H1 (cell line): ENCODE data around the gene PCDHGA3. TPM values are rescaled to one million over a fixed set of nuclear protein-coding genes. Genes with fewer than 3 reads are reported as not detected.

Experiments used
- CTCF ChIA-PET: fragments of 300-600 bp; sonication (Branson Sonifier 250); formaldehyde crosslinking; loops from one replicate; lab custom pipeline; 2021; ENCODE audit not compliant: partially characterized antibody; lab: Charles Lee
- POLR2A ChIA-PET: fragments of 300-600 bp; sonication (Branson Sonifier 250); formaldehyde crosslinking; loops from one replicate; lab custom pipeline; 2021; ENCODE audit warnings: inconsistent platforms; ENCODE audit not compliant: partially characterized antibody; lab: Charles Lee
- DNase-seq, 2 experiments: peaks; one replicate each; pipeline versions ENCODE4 v3.0.0 to v3.0.0-alpha.2; 2010 to 2022; ENCODE audit warnings: low spot score in 2 of 2, low read depth in 1 of 2, mixed read lengths in 1 of 2
- FAIRE-seq: peaks from 2 replicates; lab custom pipeline; 2011; peaks lifted over from hg19 to GRCh38; lab: Jason Lieb, UNC
- H2AFZ ChIP-seq: 2 replicates; pipeline ENCODE4 v1.8.1; 2012; ENCODE audit warnings: low read length, inconsistent platforms
- H2AK5ac ChIP-seq: 2 replicates; pipeline ENCODE4 v1.6.1; 2013; ENCODE audit warnings: low read depth, low read length
- H2BK120ac ChIP-seq: replicated peaks from 2 replicates; pipeline ENCODE3; 2013; ENCODE audit warnings: low read depth, low read length, inconsistent platforms
- H2BK12ac ChIP-seq: 2 replicates; pipeline ENCODE4 v1.6.1; 2013; ENCODE audit warnings: low read depth, low read length
- H2BK15ac ChIP-seq: 2 replicates; pipeline ENCODE4 v1.6.1; 2013; ENCODE audit warnings: low read length
- H2BK20ac ChIP-seq: 2 replicates; pipeline ENCODE4 v1.6.1; 2013; ENCODE audit warnings: low read length
- H2BK5ac ChIP-seq: 2 replicates; pipeline ENCODE4 v1.6.1; 2013; ENCODE audit warnings: low read depth, low read length
- H3K14ac ChIP-seq: 2 replicates; pipeline ENCODE4 v1.6.1; 2013; ENCODE audit warnings: inconsistent platforms; ENCODE audit not compliant: insufficient read length
- H3K18ac ChIP-seq: 2 replicates; pipeline ENCODE4 v1.6.1; 2013; ENCODE audit warnings: low read length; ENCODE audit errors: extremely low read depth
- H3K23ac ChIP-seq: 2 replicates; pipeline ENCODE4 v1.6.1; 2013; ENCODE audit warnings: inconsistent platforms; ENCODE audit not compliant: insufficient read length
- H3K23me2 ChIP-seq: 2 replicates; pipeline ENCODE4 v1.6.1; 2013; ENCODE audit warnings: low read depth, low read length
- H3K27ac ChIP-seq: 2 replicates; pipeline ENCODE4 v1.6.1; 2011; ENCODE audit warnings: low read depth, low read length, inconsistent platforms
- H3K27me3 ChIP-seq, 4 experiments: replicated peaks in 1 of 4; 1 replicate in 1 of 4; 2 replicates in 3 of 4; pipeline versions ENCODE4 v1.6.1 to v1.8.1; 2011 to 2013; ENCODE audit warnings: low read length in 3 of 4, mild to moderate bottlenecking in 3 of 4, inconsistent platforms in 2 of 4, mixed read lengths in 2 of 4, moderate library complexity in 1 of 4; ENCODE audit not compliant: control insufficient read depth in 3 of 4, insufficient read depth in 3 of 4; ENCODE audit errors: extremely low read depth in 1 of 4
- H3K36me3 ChIP-seq, 4 experiments: 2 replicates each; pipeline versions ENCODE4 v1.6.1 to v1.8.1; 2011 to 2013; ENCODE audit warnings: mild to moderate bottlenecking in 4 of 4, low read length in 3 of 4, moderate library complexity in 2 of 4, control low read depth in 1 of 4, inconsistent platforms in 1 of 4; ENCODE audit not compliant: insufficient read depth in 4 of 4, control insufficient read depth in 2 of 4
- H3K4ac ChIP-seq: replicated peaks from 2 replicates; pipeline ENCODE3; 2013; ENCODE audit warnings: low read length, low read depth, mixed read lengths, inconsistent platforms; ENCODE audit not compliant: insufficient read length
- H3K4me1 ChIP-seq, 4 experiments: replicated peaks in 1 of 4; 1 replicate in 1 of 4; 2 replicates in 3 of 4; pipeline versions ENCODE4 v1.6.1 to v1.8.1; 2011 to 2013; ENCODE audit warnings: low read length in 3 of 4, inconsistent platforms in 2 of 4, mixed read lengths in 1 of 4; ENCODE audit not compliant: insufficient read depth in 4 of 4, control insufficient read depth in 3 of 4
- H3K4me2 ChIP-seq, 2 experiments: 2 replicates each; pipeline versions ENCODE4 v1.6.1 to v1.8.1; 2011 to 2013; ENCODE audit warnings: low read depth in 2 of 2, low read length in 2 of 2, control low read depth in 1 of 2, inconsistent platforms in 1 of 2, mild to moderate bottlenecking in 1 of 2; ENCODE audit not compliant: insufficient read depth in 1 of 2
- H3K4me3 ChIP-seq, 4 experiments: fragments of 200-600, 300-600 bp in 1 of 4; sonication (generic), shearing (Covaris generic), sonication (Bioruptor Twin) in 1 of 4; 2 replicates each; pipeline versions ENCODE4 v1.5.1 to v1.8.1; 2011 to 2016; ENCODE audit warnings: low read length in 4 of 4, low read depth in 3 of 4, control low read depth in 2 of 4, inconsistent platforms in 2 of 4, mild to moderate bottlenecking in 2 of 4, mixed read lengths in 1 of 4, moderate library complexity in 1 of 4; ENCODE audit not compliant: insufficient read depth in 2 of 4; ENCODE audit errors: extremely low read depth in 1 of 4
- H3K56ac ChIP-seq: replicated peaks from 2 replicates; pipeline ENCODE3; 2013; ENCODE audit warnings: low read depth, mild to moderate bottlenecking, mixed read lengths, low read length, inconsistent platforms; ENCODE audit not compliant: insufficient read length
- H3K79me1 ChIP-seq: 2 replicates; pipeline ENCODE4 v1.6.1; 2013; ENCODE audit warnings: low read depth, low read length, control low read depth
- H3K79me2 ChIP-seq, 2 experiments: 2 replicates each; pipeline versions ENCODE4 v1.6.1 to v1.8.1; 2012 to 2013; ENCODE audit warnings: low read length in 2 of 2, mild to moderate bottlenecking in 2 of 2, inconsistent platforms in 1 of 2; ENCODE audit not compliant: insufficient read depth in 2 of 2, control insufficient read depth in 1 of 2
- H3K9ac ChIP-seq, 4 experiments: replicated peaks in 1 of 4; 1 replicate in 1 of 4; 2 replicates in 3 of 4; pipeline versions ENCODE4 v1.6.1 to v1.8.1; 2011 to 2013; ENCODE audit warnings: low read depth in 3 of 4, low read length in 3 of 4, control low read depth in 2 of 4, mild to moderate bottlenecking in 2 of 4, moderate library complexity in 2 of 4, inconsistent platforms in 1 of 4; ENCODE audit errors: extremely low read depth in 1 of 4
- H3K9me3 ChIP-seq, 2 experiments: 2 replicates each; pipeline versions ENCODE4 v1.6.1 to v1.8.1; 2012 to 2013; ENCODE audit warnings: mild to moderate bottlenecking in 2 of 2, moderate library complexity in 2 of 2, control low read depth in 1 of 2, inconsistent platforms in 1 of 2, low read depth in 1 of 2, low read length in 1 of 2, mixed read lengths in 1 of 2; ENCODE audit not compliant: insufficient read depth in 2 of 2
- H4K20me1 ChIP-seq, 2 experiments: replicated peaks in 1 of 2; 2 replicates each; pipeline versions ENCODE3 to v1.8.1; 2011 to 2013; ENCODE audit warnings: inconsistent platforms in 2 of 2, low read length in 2 of 2, mild to moderate bottlenecking in 1 of 2; ENCODE audit not compliant: insufficient read depth in 2 of 2, control insufficient read depth in 1 of 2
- H4K5ac ChIP-seq: 2 replicates; pipeline ENCODE4 v1.6.1; 2013; ENCODE audit warnings: low read length, low read depth, mixed read lengths, inconsistent platforms; ENCODE audit not compliant: insufficient read length
- H4K8ac ChIP-seq: 2 replicates; pipeline ENCODE4 v1.8.0; 2013; ENCODE audit warnings: mild to moderate bottlenecking, moderate library complexity, low read length, inconsistent platforms; ENCODE audit not compliant: insufficient read depth; ENCODE audit errors: extremely low read depth
- H4K91ac ChIP-seq: replicated peaks from 2 replicates; pipeline ENCODE3; 2013; ENCODE audit warnings: low read length, mixed read lengths, inconsistent platforms; ENCODE audit not compliant: insufficient read length
- BACH1 ChIP-seq: IDR thresholded peaks from 2 replicates; pipeline ENCODE4 v1.6.1; 2012; ENCODE audit warnings: low read length, improper control_type of control experiment
- BCL11A ChIP-seq, 2 experiments: IDR thresholded peaks; one replicate each; pipeline ENCODE4 v1.6.1; 2011; ENCODE audit warnings: low read depth in 2 of 2, low read length in 2 of 2, mild to moderate bottlenecking in 2 of 2
- BRCA1 ChIP-seq: IDR thresholded peaks from 2 replicates; pipeline ENCODE4 v1.6.1; 2012; ENCODE audit warnings: low read depth, low read length, improper control_type of control experiment
- CHD1 ChIP-seq: IDR thresholded peaks from 2 replicates; pipeline ENCODE4 v1.6.1; 2012; ENCODE audit warnings: low read depth, low read length, improper control_type of control experiment
- CTBP2 ChIP-seq: IDR thresholded peaks from 2 replicates; pipeline ENCODE4 v1.7.0; 2011; ENCODE audit warnings: borderline replicate concordance, mild to moderate bottlenecking, moderate library complexity, mixed read lengths, low read length; ENCODE audit not compliant: insufficient read depth, insufficient read length
- CTCF ChIP-seq, 3 experiments: IDR thresholded peaks; 1 replicate in 2 of 3; 2 replicates in 1 of 3; pipeline versions ENCODE4 v1.5.1 to v1.6.1; 2011; ENCODE audit warnings: low read length in 3 of 3, mild to moderate bottlenecking in 3 of 3, inconsistent platforms in 2 of 3, low read depth in 1 of 3, moderate library complexity in 1 of 3; ENCODE audit not compliant: insufficient read depth in 1 of 3; ENCODE audit errors: control extremely low read depth in 1 of 3
- E2F6 ChIP-seq: IDR thresholded peaks from 2 replicates; pipeline ENCODE4 v1.6.1; 2012; ENCODE audit warnings: inconsistent platforms
- FOSL1 ChIP-seq: IDR thresholded peaks from 2 replicates; pipeline ENCODE4 v1.6.1; 2011; ENCODE audit warnings: mild to moderate bottlenecking, low read depth, low read length, moderate library complexity; ENCODE audit not compliant: insufficient read depth
- RAD21 ChIP-seq, 2 experiments: IDR thresholded peaks in 1 of 2; conservative IDR thresholded peaks in 1 of 2; 2 replicates each; pipeline ENCODE4 v1.6.1; 2011; ENCODE audit warnings: low read depth in 2 of 2, low read length in 2 of 2, improper control_type of control experiment in 1 of 2, inconsistent platforms in 1 of 2, mild to moderate bottlenecking in 1 of 2, moderate library complexity in 1 of 2
- SIX5 ChIP-seq: IDR thresholded peaks from 2 replicates; pipeline ENCODE4 v1.6.1; 2011; ENCODE audit warnings: mild to moderate bottlenecking, low read depth, low read length
- SP4 ChIP-seq: IDR thresholded peaks from 2 replicates; pipeline ENCODE4 v1.6.1; 2012; ENCODE audit warnings: low read length, inconsistent platforms
- TCF12 ChIP-seq: IDR thresholded peaks from 2 replicates; pipeline ENCODE4 v1.6.1; 2011; ENCODE audit warnings: low read depth, mild to moderate bottlenecking, low read length
- polyA plus RNA-seq, 7 experiments: library from polyadenylated mRNA; depleted of rRNA in 3 of 7; stranded (reverse) in 5 of 7; unstranded in 2 of 7; fragments of >200 nt in 5 of 7; fragments of 200-250 nt in 2 of 7; gene quantifications; 1 replicate in 5 of 7; 2 replicates in 1 of 7; 4 replicates in 1 of 7; pipeline versions ENCODE4 v1.2.1 to v1.2.3, GENCODE V29; 2011 to 2013; ENCODE audit warnings: missing spikeins in 2 of 7, mixed read lengths in 2 of 7
- total RNA-seq: library from RNA; stranded (reverse); fragmentation: NEBNext Ultra II Directional; extraction: Animal tissue kit (Norgen Biotek cat#: 25700); gene quantifications from 2 replicates; pipeline ENCODE4 v1.2.1, GENCODE V29; 2021

PCDHGA3 gene
- total and polyA plus RNA-seq, 2 of the 8 experiments (the other 6 are each of a cell fraction or from before 2014, with no cell fraction given) = 0.15 to 0.39 TPM

- H2BK12ac ChIP-seq = no peak overlapping the region
- POLR2A ChIA-PET = no interaction called here
- peak overlapping the region in 1 of 4 experiments; percentile 40; a peak in 1 of 8 replicates for H3K4me3 ChIP-seq
- H3K56ac ChIP-seq = no peak overlapping the region
- H3K27ac ChIP-seq = no peak overlapping the region
- CTCF ChIA-PET = interaction anchor here (0.9 to 1.6 kb wide), 6 partner anchors 8 to 175 kb away, joined by 3 to 7 read pairs (median 4); partner anchors contain the start of genes PCDHGA2 and PCDHGB1
- H4K91ac ChIP-seq = no peak overlapping the region
- H3K23me2 ChIP-seq = no peaks in the 10 kb centered on the region
- H2BK120ac ChIP-seq = no peak overlapping the region
- H3K27me3 ChIP-seq = no peaks in the 10 kb centered on the region
- H3K14ac ChIP-seq = no peak overlapping the region
- no peak overlapping the region for H3K9ac ChIP-seq
- no peak overlapping the region for H3K18ac ChIP-seq
- no peak overlapping the region for H3K4ac ChIP-seq
- peaks cover 0 to 3% (median under 1%) of the 10 kb centered on the region in 4 experiments; a peak in 1 of 7 replicates for H3K4me1 ChIP-seq
- H4K5ac ChIP-seq = no peak overlapping the region
- H4K20me1 ChIP-seq = no peaks in the 10 kb centered on the region
- H3K36me3 ChIP-seq = peaks cover 0 to 8% (median 3%) of the 10 kb centered on the region in 4 experiments; a peak in 3 of 8 replicates
- no peak overlapping the region for H2BK20ac ChIP-seq
- no peak overlapping the region for H2BK5ac ChIP-seq
- no peaks in the 10 kb centered on the region for H3K79me2 ChIP-seq
- FAIRE-seq (no peak), DNase-seq (no peak)
- H3K4me2 ChIP-seq = no peak overlapping the region
- no peak overlapping the region for H2AFZ ChIP-seq
- H3K79me1 ChIP-seq = no peaks in the 10 kb centered on the region
- no peak overlapping the region for H3K23ac ChIP-seq
- H2AK5ac ChIP-seq = no peak overlapping the region
- no peak overlapping the region for H2BK15ac ChIP-seq
- peaks cover 43 to 51% of the 10 kb centered on the region in 2 experiments for H3K9me3 ChIP-seq
- H4K8ac ChIP-seq = no peak overlapping the region
- TF ChIP-seq RAD21 (IDR thresholded peaks at IDR 0.05 in 1 of 2, conservative IDR thresholded peaks at IDR 0.05 in 1 of 2; ENCODE audit: low read depth in 2 of 2, low read length in 2 of 2) (no peak), BACH1 (no peak), TCF12 (no peak), CHD1 (no peak), E2F6 (no peak), BRCA1 (no peak), CTCF (IDR thresholded peaks at IDR 0.05; ENCODE audit: control extremely low read depth in 1 of 3, insufficient read depth in 1 of 3, low read depth in 1 of 3, low read length in 3 of 3) (no peak), SP4 (no peak), BCL11A (IDR thresholded peaks at IDR 0.05; ENCODE audit: low read depth in 2 of 2, low read length in 2 of 2) (no peak), FOSL1 (no peak), CTBP2 (no peak), SIX5 (no peak)
Observed at GRCh38 chr5:141362719-141363118, 19.1 kb downstream of the PCDHGA3 start.
